GM12874 (cell line): ENCODE data around the gene GRID2.

Source experiments
- TF ChIP-seq, protein P1 (sequence below): IDR thresholded peaks from 2 replicates; pipeline ENCODE4 v1.5.1; 2011; ENCODE audit warnings: low read depth, mild to moderate bottlenecking, control low read depth, low read length, moderate library complexity; ENCODE audit not compliant: insufficient read depth

Gene GRID2

GRCh38 chr4:93461541-93461940 is 1157.8 kb downstream of the GRID2 start:
- TF ChIP-seq, protein P1, sequence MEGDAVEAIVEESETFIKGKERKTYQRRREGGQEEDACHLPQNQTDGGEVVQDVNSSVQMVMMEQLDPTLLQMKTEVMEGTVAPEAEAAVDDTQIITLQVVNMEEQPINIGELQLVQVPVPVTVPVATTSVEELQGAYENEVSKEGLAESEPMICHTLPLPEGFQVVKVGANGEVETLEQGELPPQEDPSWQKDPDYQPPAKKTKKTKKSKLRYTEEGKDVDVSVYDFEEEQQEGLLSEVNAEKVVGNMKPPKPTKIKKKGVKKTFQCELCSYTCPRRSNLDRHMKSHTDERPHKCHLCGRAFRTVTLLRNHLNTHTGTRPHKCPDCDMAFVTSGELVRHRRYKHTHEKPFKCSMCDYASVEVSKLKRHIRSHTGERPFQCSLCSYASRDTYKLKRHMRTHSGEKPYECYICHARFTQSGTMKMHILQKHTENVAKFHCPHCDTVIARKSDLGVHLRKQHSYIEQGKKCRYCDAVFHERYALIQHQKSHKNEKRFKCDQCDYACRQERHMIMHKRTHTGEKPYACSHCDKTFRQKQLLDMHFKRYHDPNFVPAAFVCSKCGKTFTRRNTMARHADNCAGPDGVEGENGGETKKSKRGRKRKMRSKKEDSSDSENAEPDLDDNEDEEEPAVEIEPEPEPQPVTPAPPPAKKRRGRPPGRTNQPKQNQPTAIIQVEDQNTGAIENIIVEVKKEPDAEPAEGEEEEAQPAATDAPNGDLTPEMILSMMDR, result no peak

DNA sequence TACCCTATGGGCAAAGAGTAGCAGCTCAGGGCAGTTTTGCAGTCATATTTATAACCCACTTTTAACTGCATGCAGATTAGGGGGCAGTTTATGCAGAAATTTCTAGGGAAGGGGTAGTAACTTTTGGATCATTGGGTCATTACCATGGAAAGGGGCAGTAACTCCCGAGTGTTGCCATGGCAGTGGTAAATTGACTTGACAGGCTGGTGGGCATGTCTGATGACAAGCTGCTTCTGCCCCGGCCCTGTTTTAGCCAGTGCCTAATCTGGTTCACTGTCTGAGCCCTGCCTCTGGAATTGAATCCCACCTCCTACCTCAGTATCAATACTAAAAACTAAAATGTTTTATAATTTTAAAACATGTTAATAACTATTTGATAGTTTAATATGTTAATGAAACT is 1162.7 kb downstream of the GRID2 start:
- TF ChIP-seq, protein P1, result no peak

GRCh38 chr4:93467484-93468155 is 1163.9 kb downstream of the GRID2 start:
- TF ChIP-seq, protein P1, result no peak

DNA sequence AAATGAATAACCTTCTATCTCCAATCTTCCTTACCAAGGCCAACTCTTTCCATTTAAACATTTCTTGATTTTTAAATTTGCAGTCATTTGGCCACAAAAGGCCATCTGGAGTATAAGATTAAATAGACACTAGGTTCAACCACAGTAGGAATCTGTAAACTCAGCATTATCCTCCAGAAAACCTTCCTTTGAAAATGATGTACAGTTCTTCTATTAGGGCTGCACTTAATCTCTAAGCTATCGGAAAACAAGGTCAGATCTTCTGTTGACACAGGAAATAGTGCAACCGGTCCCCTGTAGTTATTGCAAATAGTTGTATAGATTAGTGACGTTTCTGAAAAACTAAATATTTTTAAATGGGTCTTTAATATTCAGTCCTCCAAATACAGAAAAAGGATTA is 1165.8 kb downstream of the GRID2 start:
- TF ChIP-seq, protein P1, result no peak

GRCh38 chr4:93475730-93476129 is 1172.0 kb downstream of the GRID2 start:
- TF ChIP-seq, protein P1, result no peak

- TF ChIP-seq, protein P1, result no peak
These were observed 1175.0 kb downstream of the GRID2 start for GRCh38 chr4:93478805-93479204.

DNA sequence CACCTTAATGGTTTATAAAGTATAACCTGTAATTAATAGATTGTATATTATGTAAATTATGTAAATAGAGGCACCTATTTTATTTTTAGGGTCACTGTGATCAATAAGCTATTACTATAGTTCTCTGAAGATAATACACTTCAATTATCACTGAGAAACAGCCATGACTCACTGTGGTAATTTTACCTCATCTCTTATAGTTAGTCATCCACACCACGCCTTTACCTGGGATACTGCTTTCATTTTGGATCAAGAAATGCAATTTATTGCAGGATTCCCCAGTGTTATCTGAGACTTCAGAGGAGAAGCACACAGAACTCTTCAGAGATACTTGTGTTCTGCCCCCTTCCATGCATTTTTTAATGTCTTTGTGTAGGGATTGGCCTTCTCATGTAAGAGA is 1176.7 kb downstream of the GRID2 start:
- TF ChIP-seq, protein P1, result no peak
